KOPT-K1 (cell line): ENCODE data around the gene SLC1A4.
"Not testable (repeated sequence)": the region's sequence is repeated elsewhere in the genome, so short reads cannot be mapped to it uniquely, and the experiment has no call there.

ENCODE experiments used
- H3K27ac ChIP-seq: fragments of 200-600 bp; sonication (generic); 2 replicates; pipeline ENCODE4 v1.5.1; 2016; ENCODE audit warnings: antibody characterized with exemption, mild to moderate bottlenecking, low read depth, low read length; ENCODE audit not compliant: poor library complexity, severe bottlenecking
- H3K36me3 ChIP-seq: fragments of 200-600 bp; sonication (generic); 2 replicates; pipeline ENCODE4 v1.5.1; 2017; ENCODE audit warnings: antibody characterized with exemption, mild to moderate bottlenecking, low read length, moderate library complexity; ENCODE audit not compliant: insufficient read depth
- H3K9me3 ChIP-seq: fragments of 200-600 bp; sonication (generic); 2 replicates; pipeline ENCODE4 v1.5.1; 2017; ENCODE audit warnings: antibody characterized with exemption, low read length, mild to moderate bottlenecking; ENCODE audit not compliant: insufficient read depth, poor library complexity, severe bottlenecking

SLC1A4 gene

GRCh38 chr2:65022189-65022588 lies 33.0 kb downstream of the SLC1A4 start:
- H3K36me3 ChIP-seq, result peaks cover 77% of the 10 kb centered on the region
- H3K27ac ChIP-seq, result no peak overlapping the region
- H3K9me3 ChIP-seq, result no peaks in the 10 kb centered on the region

- Histone ChIP-seq H3K27ac (no peak overlapping the region), H3K36me3 (peaks cover 62% of the 10 kb centered on the region), H3K9me3 (no peaks in the 10 kb centered on the region)
These were observed 34.5 kb downstream of the SLC1A4 start for GRCh38 chr2:65023742-65024141.

DNA sequence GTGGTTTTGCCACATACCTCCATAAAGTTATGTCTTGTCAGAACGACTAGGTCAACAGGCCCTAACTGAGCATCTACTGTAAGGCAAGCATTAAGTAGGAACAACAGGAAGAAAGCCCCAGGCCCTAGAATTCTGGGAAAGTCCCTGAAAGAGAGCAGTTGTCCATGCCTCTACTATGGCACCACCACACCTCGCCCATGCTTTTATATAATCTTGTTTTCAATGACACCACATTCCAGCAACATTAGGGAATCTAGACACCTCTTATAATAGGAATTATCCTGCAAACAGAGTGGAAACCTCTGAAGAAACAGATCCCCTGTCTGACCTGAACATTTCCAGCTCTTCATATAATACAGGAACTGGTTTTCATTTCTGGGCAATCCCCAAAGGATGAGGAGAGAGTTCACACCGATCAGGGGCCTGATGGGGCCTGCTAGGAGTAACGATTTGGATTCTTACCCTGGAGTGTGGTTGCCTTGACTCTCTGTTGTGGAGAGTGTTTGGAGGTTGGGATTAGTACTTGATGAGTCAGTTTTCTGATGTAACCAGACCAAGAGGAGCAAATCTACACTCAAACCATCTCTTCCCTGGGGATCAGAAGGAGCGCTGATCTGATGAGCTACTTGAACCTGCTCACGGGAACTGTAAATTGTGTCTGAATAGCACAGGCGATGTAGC lies 35.1 kb downstream of the SLC1A4 start:
- H3K36me3 ChIP-seq, result peaks cover 56% of the 10 kb centered on the region
- H3K27ac ChIP-seq, result no peak overlapping the region
- no peaks in the 10 kb centered on the region for H3K9me3 ChIP-seq

DNA sequence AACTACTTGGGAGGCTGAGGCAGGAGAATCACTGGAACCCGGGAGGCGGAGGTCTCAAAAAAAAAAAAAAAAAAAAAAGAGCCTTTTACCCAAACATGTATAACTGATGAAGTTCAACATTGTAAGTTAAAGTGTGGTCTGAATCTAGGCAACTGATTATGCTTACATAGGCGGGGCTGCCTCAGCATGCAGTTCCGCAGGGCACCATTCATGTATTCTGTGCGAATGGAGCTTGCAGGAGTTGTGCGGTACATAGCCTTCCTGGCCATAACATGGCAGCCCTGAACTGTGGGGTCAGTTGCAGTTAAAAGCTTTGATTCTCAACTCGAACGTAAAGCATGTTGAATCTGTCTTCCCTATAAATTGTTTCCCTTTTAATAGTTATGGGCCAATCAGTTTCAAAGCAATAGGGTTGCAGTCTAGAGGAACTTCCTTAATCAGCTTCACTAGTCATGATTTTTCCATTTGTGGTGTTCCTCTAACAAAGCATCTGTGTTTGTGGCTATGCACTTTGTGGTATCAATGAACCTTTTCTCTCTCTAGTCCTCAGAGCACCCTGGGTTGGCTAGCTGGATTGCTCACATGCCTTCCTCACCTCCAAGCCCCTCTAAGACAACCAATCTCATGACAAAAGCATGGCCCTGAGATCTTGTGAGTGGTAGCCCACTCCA lies 36.4 kb downstream of the SLC1A4 start:
- Histone ChIP-seq H3K9me3 (no peaks in the 10 kb centered on the region), H3K27ac (no peak overlapping the region), H3K36me3 (peaks cover 43% of the 10 kb centered on the region)

GRCh38 chr2:65026154-65026553 lies 37.0 kb downstream of the SLC1A4 start:
- Histone ChIP-seq H3K27ac (no peak overlapping the region), H3K36me3 (peaks cover 37% of the 10 kb centered on the region), H3K9me3 (no peaks in the 10 kb centered on the region)

DNA sequence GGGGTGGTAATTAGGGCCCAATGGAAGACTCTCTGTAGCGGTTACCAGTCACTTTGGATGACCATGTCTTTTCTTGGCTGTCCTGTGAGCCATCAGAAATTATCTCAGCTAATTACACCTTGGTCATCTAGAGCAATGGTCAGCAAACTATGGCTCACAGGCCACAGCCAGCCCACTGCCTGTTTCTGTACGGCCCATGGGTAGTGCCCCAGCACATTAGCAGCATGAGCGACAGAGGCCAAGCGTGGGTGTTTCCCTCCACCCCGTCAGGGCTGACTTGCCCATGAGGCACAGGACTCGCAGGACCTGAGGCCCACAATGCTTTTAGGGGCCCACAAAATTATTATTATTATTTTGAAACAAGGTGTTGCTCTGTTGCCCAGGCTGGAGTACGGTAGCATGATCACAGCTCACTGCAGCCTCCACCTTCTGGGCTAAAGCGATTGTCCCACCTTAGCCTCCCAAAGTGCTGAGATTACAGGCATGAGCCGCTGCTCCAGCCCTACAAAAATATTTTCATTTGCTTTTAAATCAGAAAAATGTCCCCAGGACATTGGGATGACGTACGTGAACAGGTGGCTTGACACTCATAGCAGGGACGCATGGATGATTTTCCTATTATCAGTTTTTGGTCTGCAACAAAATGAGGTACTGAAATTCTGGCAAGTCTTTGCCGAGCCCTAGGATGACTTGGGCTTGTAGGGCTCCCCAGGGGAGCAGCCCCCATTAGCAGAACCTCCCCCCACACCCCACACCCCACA lies 37.7 kb downstream of the SLC1A4 start:
- Histone ChIP-seq H3K9me3 (no peaks in the 10 kb centered on the region), H3K36me3 (peaks cover 30% of the 10 kb centered on the region), H3K27ac (no peak overlapping the region)

DNA sequence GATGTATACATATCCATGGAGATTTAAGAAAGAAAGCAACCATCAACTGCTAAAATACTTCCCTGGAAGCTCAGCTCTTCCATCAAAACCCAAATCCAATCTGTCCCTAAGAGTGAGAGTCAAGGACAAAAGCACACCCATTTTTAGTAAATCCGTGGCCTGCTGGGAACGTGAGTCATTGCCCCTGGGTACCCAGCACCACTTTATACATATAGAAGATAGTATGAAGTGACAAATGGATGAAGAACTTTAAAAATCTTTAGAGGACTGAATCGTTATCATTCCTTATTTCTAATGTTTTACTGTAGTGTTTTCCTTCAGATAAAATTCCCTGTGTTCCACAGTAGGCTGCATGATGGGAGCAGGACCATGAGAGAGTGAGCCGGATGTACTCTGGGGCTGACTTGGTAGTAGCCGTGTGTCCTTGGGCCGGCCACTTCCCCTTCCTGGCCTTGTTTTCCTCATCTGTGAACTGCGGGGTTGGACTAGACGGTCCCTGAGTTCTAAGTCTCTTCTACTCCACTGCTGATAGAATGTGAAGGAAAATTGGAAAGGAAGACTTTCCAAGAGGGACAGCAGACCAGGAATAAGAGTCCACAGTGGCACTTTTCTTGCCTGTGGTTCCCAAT lies 38.5 kb downstream of the SLC1A4 start:
- H3K9me3 ChIP-seq, result no peaks in the 10 kb centered on the region
- H3K36me3 ChIP-seq, result peaks cover 22% of the 10 kb centered on the region
- H3K27ac ChIP-seq, result no peak overlapping the region

GRCh38 chr2:65030476-65031332 lies 41.5 kb downstream of the SLC1A4 start:
- Histone ChIP-seq H3K36me3 (no peaks in the 10 kb centered on the region), H3K27ac (peak overlapping the region; percentile 58), H3K9me3 (no peaks in the 10 kb centered on the region)

GRCh38 chr2:65031341-65032018 lies 42.3 kb downstream of the SLC1A4 start:
- Histone ChIP-seq H3K36me3 (no peaks in the 10 kb centered on the region), H3K9me3 (no peaks in the 10 kb centered on the region), H3K27ac (peak overlapping the region; percentile 58)

DNA sequence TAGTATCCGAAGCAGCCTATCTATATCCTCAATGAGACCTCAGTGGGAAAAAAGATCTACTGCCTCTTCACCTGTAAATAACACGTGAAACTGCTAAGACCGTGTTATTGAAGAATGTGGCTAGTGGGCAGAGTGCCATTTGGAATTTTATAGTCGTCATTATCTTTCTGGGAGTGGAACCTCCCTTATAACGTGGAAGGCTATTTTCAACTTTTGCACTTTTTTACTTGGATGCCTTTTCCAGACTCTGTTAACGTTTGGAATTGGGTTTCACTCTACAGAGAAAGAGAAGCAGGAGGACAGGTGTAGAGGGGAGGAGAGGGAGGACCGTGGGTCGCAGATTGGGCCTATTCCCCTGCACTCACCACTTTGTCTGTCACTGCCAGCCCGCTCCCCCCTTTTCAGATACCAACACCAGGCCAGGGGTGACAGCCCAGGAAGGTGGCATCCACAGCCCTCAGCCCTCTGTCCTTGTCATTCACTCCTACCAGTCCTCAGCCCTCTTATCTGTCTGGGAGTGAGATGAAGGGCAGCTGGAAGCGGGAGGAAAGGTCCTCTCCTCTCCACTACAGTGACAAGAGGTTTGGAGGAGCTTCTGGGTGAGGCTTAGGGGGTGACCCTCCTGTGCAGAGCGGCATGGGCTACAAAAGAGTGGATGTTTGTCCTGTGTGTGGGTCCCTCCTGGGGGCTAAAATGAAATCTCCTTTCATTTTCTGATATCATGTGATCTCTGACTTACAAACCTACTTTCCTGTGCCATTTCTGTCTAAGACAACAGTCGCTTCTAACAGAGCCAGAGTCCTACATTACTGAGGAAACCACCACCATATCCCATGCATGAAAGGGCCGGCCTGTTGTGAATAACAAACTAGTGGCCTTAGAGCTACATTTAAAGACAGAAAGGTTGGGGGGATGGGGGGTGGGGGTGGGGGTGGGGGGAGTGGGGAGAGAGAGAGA lies 43.1 kb downstream of the SLC1A4 start:
- H3K36me3 ChIP-seq, result no peaks in the 10 kb centered on the region
- no peaks in the 10 kb centered on the region for H3K9me3 ChIP-seq
- peak overlapping the region; percentile 58 for H3K27ac ChIP-seq

- Histone ChIP-seq H3K36me3 (no peaks in the 10 kb centered on the region), H3K9me3 (no peaks in the 10 kb centered on the region), H3K27ac (no peak overlapping the region)
These were observed 44.0 kb downstream of the SLC1A4 start for GRCh38 chr2:65033178-65033577.

DNA sequence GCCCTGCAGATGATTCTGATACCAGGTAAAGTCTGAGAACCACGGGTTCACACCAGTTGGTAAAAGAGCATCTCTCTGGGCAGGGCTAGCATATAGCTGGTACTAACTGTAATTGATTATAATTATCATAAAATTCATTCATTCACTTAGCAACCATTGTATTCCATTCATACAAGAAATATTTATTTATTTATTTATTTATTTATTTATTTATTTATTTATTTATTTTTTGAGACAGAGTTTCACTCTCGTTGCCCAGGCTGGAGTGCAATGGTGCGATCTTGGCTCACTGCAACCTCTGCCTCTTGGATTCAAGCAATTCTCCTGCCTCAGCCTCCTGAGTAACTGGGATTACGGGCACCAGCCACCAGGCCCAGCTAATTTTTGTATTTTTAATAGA lies 44.5 kb downstream of the SLC1A4 start:
- H3K36me3 ChIP-seq, H3K9me3 ChIP-seq, H3K27ac ChIP-seq: not testable (repeated sequence)

- Histone ChIP-seq H3K27ac (no peak overlapping the region), H3K9me3 (no peaks in the 10 kb centered on the region), H3K36me3 (no peaks in the 10 kb centered on the region)
These were observed 46.2 kb downstream of the SLC1A4 start for GRCh38 chr2:65035351-65035943.
